Keratinocyte (primary cell): ENCODE results near the gene TNS3.

Experiments used
- CTCF ChIP-seq, 3 experiments: IDR thresholded peaks in 1 of 3; conservative IDR thresholded peaks in 1 of 3; optimal IDR thresholded peaks in 1 of 3; 2 replicates in 2 of 3; 3 replicates in 1 of 3; pipeline versions ENCODE3 to v1.5.1; 2011; ENCODE audit warnings: low read length in 3 of 3, mild to moderate bottlenecking in 3 of 3, moderate library complexity in 2 of 3, control low read depth in 1 of 3, inconsistent platforms in 1 of 3; ENCODE audit not compliant: insufficient read depth in 2 of 3; ENCODE audit errors: extremely low read depth in 1 of 3
- EZH2 ChIP-seq: IDR thresholded peaks from one replicate; pipeline ENCODE4 v1.6.1; 2012; ENCODE audit warnings: inconsistent platforms, mild to moderate bottlenecking, low read length, moderate library complexity

GRCh38 chr7:47441796-47442604 lies 139.9 kb downstream of the TNS3 start:
- TF ChIP-seq CTCF (optimal IDR thresholded peaks at IDR 0.05 in 1 of 3, IDR thresholded peaks at IDR 0.05 in 1 of 3, conservative IDR thresholded peaks at IDR 0.05 in 1 of 3; ENCODE audit: extremely low read depth in 1 of 3, insufficient read depth in 2 of 3, low read length in 3 of 3) (no peak), EZH2 (no peak)
